H1 (cell line): ENCODE data around the gene TP53. TPM values are rescaled to one million over a fixed set of nuclear protein-coding genes. Genes with fewer than 3 reads are reported as not detected.

ENCODE experiments used
- CEBPB ChIP-seq: IDR thresholded peaks from 2 replicates; pipeline ENCODE4 v1.6.1; 2012; ENCODE audit warnings: low read depth, low read length
- CHD7 ChIP-seq: fragments of 300-600 bp; sonication (generic); IDR thresholded peaks from 2 replicates; pipeline ENCODE4 v1.7.1; 2012; ENCODE audit warnings: low read length, moderate library complexity, mild to moderate bottlenecking, inconsistent platforms; ENCODE audit not compliant: insufficient replicate concordance
- CREB1 ChIP-seq: IDR thresholded peaks from 2 replicates; pipeline ENCODE4 v1.6.1; 2012; ENCODE audit warnings: inconsistent platforms
- GTF2F1 ChIP-seq: IDR thresholded peaks from 2 replicates; pipeline ENCODE4 v1.6.1; 2012; ENCODE audit warnings: low read depth, low read length, improper control_type of control experiment, borderline replicate concordance
- HDAC2 ChIP-seq, 2 experiments: fragments of 300-600 bp in 1 of 2; sonication (generic) in 1 of 2; IDR thresholded peaks; 2 replicates each; pipeline ENCODE4 v1.6.1; 2011 to 2012; ENCODE audit warnings: low read depth in 2 of 2, low read length in 2 of 2, mild to moderate bottlenecking in 2 of 2, moderate library complexity in 2 of 2, borderline replicate concordance in 1 of 2, inconsistent platforms in 1 of 2
- HDAC6 ChIP-seq: IDR thresholded peaks from one replicate; pipeline ENCODE4 v1.7.1; 2012; ENCODE audit warnings: low read depth, mild to moderate bottlenecking, inconsistent platforms, low read length, moderate library complexity
- KDM1A ChIP-seq: fragments of 200-600, 300-600 bp; sonication (generic); IDR thresholded peaks from 2 replicates; pipeline ENCODE4 v1.7.1; 2016; ENCODE audit warnings: mild to moderate bottlenecking, low read length, borderline replicate concordance
- KDM4A ChIP-seq: IDR thresholded peaks from one replicate; pipeline ENCODE4 v1.7.1; 2012; ENCODE audit warnings: low read depth, mild to moderate bottlenecking, moderate library complexity, low read length, inconsistent platforms; ENCODE audit not compliant: severe bottlenecking
- POLR2AphosphoS5 ChIP-seq: IDR thresholded peaks from 2 replicates; pipeline ENCODE4 v1.6.1; 2011; ENCODE audit warnings: low read depth, low read length
- RFX5 ChIP-seq: IDR thresholded peaks from 2 replicates; pipeline ENCODE4 v1.6.1; 2011; ENCODE audit warnings: low read depth, low read length, improper control_type of control experiment, borderline replicate concordance
- RXRA ChIP-seq: IDR thresholded peaks from 2 replicates; pipeline ENCODE4 v1.6.1; 2011; ENCODE audit warnings: low read depth, mild to moderate bottlenecking, low read length, moderate library complexity; ENCODE audit not compliant: insufficient read depth
- SRF ChIP-seq: IDR thresholded peaks from 2 replicates; pipeline ENCODE4 v1.6.1; 2011; ENCODE audit warnings: mild to moderate bottlenecking, low read depth, low read length, moderate library complexity
- SUZ12 ChIP-seq: fragments of 200-600 bp; sonication (generic); IDR thresholded peaks from 2 replicates; pipeline ENCODE4 v1.6.1; 2012; ENCODE audit warnings: mild to moderate bottlenecking, inconsistent platforms, low read length, moderate library complexity, mixed read lengths
- polyA plus RNA-seq, 7 experiments: library from polyadenylated mRNA; depleted of rRNA in 3 of 7; stranded (reverse) in 5 of 7; unstranded in 2 of 7; fragments of >200 nt in 5 of 7; fragments of 200-250 nt in 2 of 7; gene quantifications; 1 replicate in 5 of 7; 2 replicates in 1 of 7; 4 replicates in 1 of 7; pipeline versions ENCODE4 v1.2.1 to v1.2.3, GENCODE V29; 2011 to 2013; ENCODE audit warnings: missing spikeins in 2 of 7, mixed read lengths in 2 of 7
- total RNA-seq: library from RNA; stranded (reverse); fragmentation: NEBNext Ultra II Directional; extraction: Animal tissue kit (Norgen Biotek cat#: 25700); gene quantifications from 2 replicates; pipeline ENCODE4 v1.2.1, GENCODE V29; 2021

Gene TP53
- total and polyA plus RNA-seq, 2 of the 8 experiments (the other 6 are each of a cell fraction or from before 2014, with no cell fraction given) = 143 to 198 TPM

GRCh38 chr17:7626307-7626706, 61.0 kb downstream of the TP53 start (continued):
- TF ChIP-seq CHD7 (no peak), KDM4A (no peak), CEBPB (no peak), KDM1A (no peak), RXRA (no peak), RFX5 (no peak), SUZ12 (no peak), SRF (no peak), HDAC2 (IDR thresholded peaks at IDR 0.05; ENCODE audit: borderline replicate concordance in 1 of 2, low read depth in 2 of 2, low read length in 2 of 2) (no peak), CREB1 (no peak), GTF2F1 (no peak), POLR2AphosphoS5 (no peak), HDAC6 (no peak)
